Lower leg skin (tissue), 3 donors: ENCODE data around the gene GHR.

Experiments
- CTCF ChIP-seq, 3 donors: fragments of 450-650 bp; IDR thresholded peaks; one replicate each; pipeline ENCODE4 v1.5.1; 2016; ENCODE audit warnings: antibody characterized with exemption in 3 of 3, mild to moderate bottlenecking in 3 of 3, moderate library complexity in 2 of 3
- POLR2A ChIP-seq, 2 donors: fragments of 450-650 bp; IDR thresholded peaks; one replicate each; pipeline ENCODE4 v1.6.1; 2016 to 2017; ENCODE audit warnings: antibody characterized with exemption in 2 of 2, mild to moderate bottlenecking in 1 of 2, moderate library complexity in 1 of 2

GRCh38 chr5:42569325-42569724 is 146.1 kb downstream of the GHR start:
- TF ChIP-seq CTCF (IDR thresholded peaks at IDR 0.05), result no peak
- TF ChIP-seq POLR2A (IDR thresholded peaks at IDR 0.05), result no peak
